CD4-positive, alpha-beta T cell treated with Interleukin-6 for 4 hours (primary cell): ENCODE data around the gene GNL3.

Experiments
- DNase-seq: peaks from one replicate; pipeline ENCODE4 v3.0.0-alpha.2; 2020; ENCODE audit warnings: mixed read lengths

The GNL3 gene

DNA sequence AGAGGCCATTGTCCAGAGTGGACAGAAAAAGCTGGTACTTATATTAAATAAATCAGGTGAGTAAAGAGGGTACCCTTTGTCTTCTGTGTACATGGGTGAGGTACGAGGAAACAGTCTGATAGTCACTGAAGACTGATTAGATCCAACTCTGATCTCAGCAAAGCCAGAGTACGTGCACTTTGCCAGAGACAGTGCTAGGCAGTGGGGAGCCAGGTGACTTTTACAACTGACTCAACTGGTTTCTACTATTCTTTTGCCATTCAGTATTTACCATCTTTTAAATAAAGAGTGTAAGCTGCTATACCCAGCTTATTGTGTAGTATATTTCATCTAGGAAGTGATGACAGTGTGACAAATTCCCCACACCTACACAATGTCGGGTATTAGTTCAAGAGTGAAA is 3.3 kb downstream of the GNL3 start:
- no peak for DNase-seq

DNA sequence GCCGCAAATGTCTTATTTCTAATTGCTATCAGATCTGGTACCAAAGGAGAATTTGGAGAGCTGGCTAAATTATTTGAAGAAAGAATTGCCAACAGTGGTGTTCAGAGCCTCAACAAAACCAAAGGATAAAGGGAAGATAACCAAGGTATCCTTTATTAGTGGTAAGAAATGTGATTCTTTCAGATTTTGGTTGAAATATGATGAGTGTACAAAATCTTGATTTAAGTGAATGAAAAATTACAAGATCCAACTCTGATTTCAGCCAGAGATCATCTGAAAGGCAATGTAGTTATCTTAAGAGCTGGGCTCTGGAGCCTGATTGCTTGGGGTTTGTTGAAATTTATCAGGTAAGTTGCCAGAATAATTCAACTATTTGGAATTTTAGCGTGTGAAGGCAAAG is 4.7 kb downstream of the GNL3 start:
- no peak for DNase-seq

DNA sequence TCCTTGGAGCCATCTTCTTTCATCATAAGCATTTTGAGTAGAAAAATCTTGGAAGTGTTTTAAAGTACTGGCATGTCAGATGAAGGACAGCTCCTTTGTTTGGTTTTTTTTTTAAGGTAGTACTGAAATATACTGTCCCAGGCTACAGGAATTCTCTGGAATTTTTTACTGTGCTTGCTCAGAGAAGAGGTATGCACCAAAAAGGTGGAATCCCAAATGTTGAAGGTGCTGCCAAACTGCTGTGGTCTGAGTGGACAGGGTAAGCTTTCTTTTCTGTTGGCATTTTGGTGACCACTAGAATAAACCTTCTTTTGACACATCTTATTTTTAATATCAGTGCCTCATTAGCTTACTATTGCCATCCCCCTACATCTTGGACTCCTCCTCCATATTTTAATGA is 7.2 kb downstream of the GNL3 start:
- no peak for DNase-seq

DNA sequence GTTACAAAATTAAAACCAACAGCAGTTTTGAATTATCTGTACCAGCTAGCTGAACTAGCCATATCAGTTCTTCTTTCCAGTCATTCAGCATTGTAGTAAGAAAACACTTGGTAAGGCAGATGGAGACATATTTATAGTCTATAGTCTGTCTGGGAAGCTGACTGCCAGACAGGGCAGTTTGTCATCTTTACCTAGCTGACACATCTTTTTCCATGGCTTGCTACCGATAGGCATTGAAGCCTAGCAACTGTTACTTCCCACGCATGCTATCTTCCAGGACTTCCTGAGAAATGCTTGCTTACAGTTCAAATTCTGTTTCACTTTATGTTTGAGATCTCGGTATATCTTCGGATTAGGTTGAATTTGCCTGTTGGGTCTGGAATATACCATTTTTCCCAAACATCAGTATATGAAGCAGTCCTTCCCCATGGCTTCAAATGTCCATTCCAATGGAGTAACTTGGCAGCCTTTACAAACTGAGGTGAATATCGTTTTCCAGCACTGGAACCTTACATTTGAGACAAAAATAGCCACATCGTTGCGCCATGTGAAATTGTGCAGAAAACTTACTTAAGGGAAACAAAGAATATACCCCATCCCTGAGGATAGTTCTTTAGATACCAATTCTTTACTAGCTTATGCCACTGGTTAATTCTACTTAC is 8.8 kb downstream of the GNL3 start:
- no peak for DNase-seq

DNA sequence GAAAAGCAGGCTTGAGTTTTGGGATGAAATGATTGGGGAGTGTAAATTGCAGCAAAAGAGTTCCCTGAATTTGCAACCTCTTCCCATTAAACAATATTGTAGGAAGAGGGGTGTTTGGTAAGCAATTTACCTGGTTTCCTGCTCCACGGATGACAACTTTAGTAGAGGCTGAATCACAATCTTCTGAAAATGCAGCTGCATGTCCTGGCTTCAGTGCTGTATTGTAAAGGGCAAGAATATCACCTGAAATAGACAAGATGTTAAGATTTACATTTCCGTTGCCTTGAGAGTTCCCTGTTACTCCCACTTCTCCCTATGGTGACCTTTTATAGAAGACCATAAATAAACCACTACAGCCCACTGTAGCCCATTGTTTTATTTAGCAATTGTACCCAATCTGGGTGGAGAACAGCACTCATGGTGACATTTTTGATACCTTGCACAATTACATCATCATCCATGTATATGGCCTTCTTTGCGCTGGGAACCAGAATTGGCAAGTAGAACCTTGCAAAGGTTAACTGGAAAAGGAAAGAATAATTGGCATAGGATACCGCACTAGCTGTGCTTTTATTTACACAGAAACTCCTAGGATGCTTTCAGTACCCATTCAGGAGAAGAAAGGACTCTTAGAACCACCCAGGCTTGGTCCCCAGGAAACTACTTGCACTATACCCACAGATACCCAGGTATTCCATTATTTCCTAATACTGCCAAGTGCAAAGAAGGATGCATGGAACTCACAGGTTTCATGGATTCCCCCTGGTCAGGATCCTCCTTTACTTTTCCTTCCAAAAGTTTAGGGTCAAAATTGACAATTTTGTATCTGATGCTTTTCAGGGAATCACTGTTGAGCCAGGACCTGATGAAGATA is 10.2 kb downstream of the GNL3 start:
- DNase-seq, result no peak

DNA sequence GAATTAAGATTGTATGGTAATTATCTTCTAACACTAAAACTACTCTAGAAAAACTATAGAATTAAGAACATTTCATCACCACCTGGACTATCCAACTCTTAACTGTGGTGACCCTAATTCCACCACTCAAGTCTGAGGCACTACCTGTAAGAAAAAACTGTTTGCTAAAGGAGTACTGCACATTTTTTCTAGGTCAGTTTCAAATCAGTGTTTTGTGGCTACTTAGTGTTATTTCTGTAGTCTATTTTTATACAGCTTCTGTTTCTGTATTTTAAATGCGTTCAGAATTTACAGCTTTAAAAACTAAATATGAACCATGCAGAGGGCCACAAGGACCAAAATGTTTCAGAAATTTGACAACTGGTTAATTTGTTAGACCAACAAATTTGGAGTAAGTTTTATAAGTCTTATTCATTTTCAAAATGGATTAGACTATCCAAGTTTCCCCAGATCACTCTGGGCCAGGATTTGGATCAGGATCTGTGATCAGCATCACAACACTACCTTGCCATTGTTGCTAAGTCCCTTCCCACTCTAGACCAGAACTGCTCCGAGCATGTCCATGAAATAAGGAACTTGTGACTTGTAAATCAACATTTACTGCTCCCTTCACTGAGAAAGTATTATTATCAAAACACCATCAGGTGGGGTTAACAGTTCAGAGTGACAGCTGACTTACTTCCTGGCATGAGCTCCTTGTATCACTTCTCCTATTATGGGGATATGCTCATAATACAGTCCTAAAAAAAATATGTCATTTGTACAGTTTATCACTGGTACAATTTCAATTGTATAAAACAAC is 11.2 kb downstream of the GNL3 start:
- DNase-seq, result no peak

DNA sequence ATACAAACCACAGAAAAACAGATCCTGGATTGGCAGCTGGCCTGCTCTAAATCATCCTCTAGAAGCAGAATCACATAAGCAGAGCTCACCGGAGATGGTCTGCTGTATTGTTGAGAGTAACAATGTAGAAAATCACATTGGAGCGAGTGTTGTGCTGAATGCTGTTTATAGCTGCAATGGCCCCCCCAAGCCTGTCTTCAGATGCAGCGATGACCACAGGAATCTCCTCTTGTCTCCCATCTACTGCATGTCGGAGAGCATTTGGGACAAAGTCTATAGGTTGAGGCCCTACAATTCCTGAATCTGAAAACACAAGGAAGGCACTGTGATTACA is 11.8 kb downstream of the GNL3 start:
- no peak for DNase-seq

DNA sequence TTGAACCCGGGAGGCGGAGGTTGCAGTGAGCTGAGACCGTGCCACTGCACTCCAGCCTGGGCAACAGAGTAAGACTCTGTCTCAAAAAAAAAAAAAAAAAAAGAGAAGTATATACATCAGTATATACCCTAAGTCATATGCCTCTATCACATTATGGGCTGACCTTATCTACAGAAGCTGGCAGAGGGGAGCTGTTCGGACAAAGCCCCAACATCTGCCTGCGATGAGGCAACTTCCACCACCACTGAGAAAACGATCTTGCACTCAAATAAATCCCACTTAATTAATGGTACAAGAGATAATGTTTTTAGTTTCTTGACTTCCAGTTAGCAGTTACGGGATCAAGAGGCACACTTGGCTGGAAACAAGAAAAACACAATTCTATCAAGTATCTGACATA is 17.5 kb downstream of the GNL3 start:
- no peak for DNase-seq

DNA sequence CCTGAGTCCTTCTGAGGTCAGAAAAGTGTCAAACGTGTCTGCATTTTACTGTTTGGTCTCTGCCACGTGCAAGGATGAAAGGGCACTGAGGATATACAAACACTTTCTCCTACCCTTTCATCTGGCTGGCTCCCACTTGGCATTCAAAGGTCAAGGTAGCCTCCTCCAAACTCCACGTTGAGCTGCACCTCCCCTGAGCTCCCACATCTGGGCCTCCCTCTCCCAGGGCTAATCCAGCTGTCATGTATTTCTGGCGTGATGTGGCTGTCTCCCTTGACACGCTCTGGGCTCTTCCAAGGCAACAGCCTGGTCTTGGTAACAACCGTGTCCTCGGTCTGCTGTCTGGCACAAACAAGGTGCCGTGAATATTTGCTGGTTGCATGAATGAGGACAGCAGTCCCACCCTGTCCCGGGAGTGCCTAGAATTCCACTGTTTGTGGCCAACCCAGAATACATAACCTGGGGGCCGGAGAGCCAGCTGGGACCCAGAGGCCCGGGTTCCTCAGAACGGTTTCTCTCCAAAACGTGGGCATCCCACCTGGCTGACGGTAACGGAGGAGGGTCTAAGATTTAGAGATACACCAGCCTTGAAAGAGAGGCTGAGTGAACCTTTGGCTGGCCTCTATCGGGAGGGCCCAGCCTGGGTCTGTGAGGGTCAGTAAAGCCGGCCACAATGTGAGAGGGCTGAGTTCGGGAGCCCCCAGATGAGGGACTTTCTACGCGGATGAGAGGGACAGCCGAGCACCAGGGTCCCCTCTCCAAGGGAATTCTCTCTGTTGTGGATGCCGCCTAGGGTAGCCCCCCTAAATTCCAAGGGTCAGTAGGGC is 19.0 kb downstream of the GNL3 start:
- no peak for DNase-seq

DNA sequence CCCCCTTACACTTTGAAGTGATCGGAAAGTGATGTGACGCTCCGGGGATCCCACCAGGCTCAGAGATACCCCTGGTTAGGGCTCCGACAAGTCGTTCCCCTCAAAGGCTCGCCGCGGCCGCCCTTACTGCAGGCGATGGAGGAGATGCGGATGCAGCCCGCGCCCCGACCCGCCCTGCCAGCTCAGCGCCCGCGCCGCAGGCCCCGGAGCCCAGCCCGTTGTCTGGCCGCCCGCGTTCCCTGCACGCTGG is 19.5 kb downstream of the GNL3 start:
- DNase-seq, result no peak

DNA sequence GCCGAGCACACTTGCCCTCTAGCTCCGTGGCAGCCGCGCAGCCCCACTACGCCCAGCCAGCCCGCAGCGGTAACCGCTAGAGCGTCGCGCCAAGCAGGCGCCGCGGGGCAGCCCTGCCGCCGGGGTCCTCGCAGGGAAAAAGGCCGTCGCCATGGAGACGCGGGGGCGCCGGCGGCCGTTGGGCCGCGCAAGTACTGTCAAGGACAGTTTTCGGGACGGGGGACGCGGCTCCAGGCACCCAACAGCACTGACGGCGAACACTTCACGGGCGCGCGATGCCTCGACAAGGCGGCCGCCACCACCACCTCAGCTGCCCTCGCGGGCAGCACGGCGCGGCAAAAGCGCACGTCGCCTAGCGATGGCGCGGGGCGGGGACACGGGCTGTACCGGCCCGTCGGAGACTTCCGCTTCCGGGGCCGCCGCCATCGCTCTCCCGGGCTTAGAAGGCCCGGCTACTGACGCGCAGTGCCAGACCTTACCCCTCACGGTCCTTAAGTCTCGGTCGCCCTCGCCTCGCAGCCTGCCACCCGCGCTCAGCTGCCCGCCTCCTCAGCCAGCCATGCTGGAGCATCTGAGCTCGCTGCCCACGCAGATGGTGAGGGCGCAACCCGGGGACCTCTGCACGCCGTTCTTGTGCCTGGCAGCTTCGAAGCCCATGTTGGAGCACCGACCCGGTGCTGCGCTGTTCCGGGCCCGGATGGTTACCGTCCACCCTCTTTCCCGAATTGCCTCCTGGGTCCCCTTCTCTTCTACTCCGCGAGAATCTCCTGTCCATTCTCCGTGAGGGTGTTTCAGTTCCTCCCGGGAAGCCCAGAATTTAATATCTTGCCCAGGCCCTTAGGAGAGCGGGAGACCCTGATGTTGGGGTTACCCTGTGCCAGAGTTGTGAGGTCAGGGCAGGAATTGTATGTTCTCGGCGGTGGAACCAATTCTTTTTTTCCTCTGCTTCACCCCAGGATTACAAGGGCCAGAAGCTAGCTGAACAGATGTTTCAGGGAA is 20.2 kb downstream of the GNL3 start, which contains the start of the genes GLT8D1 and SPCS1:
TSS of gene GLT8D1 (minus strand) at position 104 of the 999 bp plus-strand sequence. CDS start 5,331 bp downstream, outside the sequence.
TSS of gene SPCS1 (plus strand) at position 419 of the 999 bp plus-strand sequence. CDS start at position 560, 141 bp downstream.
- peak; percentile 88 for DNase-seq

DNA sequence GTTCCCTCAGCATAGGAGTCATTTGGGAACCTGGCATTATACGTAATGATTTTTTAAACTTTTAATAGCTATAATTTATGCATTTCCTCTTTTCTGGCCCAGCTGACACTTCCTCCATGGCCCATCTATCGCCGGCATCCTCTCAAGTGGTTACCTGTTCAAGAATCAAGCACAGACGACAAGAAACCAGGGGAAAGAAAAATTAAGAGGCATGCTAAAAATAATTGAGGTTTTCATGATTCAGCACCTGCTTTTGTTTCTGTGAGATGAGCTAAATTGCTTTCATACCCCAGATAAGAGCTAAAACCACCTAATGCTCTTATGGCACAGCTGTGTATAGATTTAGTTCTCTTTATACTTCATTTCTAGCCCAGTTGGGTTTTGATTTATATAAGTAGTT is 21.8 kb downstream of the GNL3 start:
- no peak for DNase-seq

DNA sequence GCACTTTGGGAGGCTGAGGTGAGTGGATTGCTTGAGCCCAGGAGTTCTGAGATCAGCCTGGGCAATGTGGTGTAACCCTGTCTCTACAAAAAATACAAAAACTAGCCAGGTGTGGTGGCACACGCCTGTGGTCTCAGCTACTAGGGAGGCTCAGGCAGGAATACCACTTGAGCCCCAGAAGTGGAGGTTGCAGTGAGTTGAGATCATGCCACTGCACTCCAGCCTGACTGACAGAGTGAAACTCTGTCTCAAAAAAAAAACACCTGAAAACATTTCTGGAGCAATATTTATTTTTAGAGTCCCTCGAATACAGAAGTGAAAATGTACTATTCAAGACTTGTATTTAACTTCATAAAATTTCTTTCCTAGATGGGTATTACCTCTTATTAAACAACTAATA is 24.7 kb downstream of the GNL3 start:
- DNase-seq, result no peak

DNA sequence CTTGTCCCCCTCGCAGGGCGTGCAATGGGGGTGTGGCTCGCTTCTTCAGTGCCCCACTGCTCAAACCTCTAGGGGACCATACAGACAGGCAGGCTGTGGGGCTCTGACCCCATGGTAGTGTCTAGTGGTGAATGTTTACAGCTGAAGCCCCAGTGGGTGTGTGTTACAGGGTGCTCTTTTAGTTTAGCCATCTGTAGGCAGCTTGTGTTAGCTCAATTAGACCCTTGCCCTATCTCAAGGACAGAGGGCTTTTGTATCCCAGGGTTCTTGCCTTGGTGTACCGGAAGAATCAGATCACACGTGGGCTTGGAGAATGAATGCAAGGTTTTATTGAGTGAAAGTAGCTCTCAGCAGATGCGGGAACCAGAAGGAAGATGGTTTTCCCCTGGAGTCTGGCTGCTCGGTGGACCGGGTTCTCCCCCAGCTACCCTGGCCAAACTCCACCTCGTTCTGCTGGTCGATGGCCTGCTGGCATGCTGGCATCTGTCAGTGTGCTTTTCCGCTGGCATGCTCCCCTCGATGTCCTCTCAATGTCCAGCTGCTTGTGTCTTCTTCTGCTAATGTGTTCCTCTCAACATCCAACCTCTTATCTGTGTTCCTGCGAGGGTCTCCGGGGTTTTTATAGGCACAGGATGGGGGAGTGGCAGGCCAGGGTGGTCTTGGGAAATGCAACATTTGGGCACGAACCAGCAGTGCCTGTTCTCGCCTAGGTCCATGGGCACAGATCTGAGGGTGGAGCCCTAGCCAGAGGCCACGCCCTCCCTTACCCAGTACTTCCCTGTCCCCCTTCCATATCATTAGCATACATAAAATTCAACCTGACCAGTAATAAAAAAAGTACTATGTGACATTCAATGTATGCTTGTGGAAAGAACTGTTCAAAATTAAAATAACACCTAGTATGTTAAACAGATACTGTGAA is 26.7 kb downstream of the GNL3 start:
- no peak for DNase-seq

DNA sequence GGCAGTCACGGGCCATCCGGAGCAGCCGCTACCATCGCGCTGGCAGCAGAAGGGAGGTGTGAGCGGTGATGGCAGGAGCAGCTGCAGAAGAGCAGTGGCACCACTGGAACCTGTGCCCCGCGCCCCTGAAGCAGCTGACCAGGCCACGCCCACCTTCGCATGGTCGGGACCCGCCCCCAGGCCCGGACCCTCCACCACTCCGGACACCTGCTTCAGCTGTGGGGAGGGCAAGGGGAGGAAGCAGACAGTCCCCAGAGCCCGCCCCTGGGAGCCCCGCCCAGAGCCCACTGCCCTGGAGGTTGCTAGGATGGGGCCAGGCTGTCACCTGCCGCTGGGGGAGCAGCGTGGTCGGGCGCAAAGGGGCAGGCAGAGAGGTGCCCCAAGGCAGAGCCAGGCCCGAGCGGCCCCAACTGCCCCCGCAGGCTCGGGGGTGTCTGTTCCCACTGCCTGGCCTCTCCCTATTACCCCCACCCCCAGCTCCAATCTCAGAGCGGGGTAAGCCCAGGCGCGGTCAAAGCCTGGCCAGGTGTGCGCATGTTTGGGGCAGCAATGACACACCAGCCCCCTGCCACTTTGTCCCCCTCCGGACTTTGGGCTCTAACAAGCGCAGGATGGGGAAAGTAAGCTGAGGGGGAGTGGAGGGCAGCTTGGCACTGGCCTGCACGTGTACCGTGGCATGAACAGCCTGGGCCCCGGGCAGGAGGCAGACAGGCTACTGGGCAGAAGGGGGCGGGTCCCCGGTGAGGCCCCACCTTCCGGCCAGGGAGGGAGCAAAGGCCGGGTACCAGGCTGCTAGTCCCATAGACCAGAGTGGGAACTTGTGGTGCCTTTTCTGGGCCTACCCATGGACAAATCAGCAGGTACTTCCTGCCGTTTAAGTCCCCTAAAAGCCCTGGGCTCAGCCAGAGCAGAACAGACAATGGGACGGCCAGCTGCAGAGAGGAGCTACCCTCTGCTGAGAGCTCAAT is 28.8 kb downstream of the GNL3 start:
- no peak for DNase-seq

DNA sequence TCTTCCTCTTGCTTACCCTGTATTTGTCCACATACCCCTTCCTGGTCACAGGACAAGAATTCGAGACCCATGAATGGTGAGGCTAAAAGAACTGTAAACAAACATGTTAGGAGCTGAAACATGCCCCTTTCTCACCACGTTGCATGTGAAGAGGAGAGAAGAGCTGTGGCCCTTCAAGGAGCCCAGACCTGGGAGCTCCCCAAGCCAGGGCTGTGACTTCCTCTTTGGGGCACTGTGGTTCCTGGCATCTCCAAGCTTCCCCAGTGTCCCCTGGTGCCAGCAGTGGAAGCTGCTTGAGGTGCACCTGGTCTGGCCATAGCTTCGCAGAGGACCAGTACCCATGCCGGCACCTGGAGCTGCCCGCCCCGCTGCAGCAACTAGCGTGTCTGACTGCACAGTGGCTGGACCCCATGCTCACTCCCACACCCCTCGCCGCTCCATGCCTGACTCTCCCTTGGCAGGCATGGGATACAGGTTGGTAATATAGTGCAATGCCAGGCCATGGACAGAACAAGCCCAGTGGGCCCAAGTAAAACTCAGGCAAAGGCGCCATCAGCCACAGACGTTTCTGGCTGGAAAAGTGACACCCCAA is 30.0 kb downstream of the GNL3 start:
- no peak for DNase-seq

DNA sequence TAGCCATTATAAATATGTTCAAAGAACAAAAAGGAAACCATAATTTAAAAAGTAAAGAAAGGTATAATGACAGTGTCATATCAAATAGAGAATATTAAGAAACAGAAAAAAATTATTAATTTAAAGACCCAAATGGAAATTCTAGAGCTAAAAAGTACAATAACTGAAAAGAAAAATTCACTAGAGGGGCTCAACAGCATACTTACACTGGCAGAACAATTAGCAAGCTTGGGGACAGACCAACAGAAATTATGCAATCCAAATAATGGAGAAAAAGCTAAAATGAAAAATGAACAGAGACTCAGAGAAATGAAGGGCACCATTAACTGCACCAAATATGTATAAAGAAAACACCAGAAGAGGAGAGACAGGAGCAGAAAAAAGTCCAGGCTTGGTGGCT is 33.8 kb downstream of the GNL3 start:
- no peak for DNase-seq

DNA sequence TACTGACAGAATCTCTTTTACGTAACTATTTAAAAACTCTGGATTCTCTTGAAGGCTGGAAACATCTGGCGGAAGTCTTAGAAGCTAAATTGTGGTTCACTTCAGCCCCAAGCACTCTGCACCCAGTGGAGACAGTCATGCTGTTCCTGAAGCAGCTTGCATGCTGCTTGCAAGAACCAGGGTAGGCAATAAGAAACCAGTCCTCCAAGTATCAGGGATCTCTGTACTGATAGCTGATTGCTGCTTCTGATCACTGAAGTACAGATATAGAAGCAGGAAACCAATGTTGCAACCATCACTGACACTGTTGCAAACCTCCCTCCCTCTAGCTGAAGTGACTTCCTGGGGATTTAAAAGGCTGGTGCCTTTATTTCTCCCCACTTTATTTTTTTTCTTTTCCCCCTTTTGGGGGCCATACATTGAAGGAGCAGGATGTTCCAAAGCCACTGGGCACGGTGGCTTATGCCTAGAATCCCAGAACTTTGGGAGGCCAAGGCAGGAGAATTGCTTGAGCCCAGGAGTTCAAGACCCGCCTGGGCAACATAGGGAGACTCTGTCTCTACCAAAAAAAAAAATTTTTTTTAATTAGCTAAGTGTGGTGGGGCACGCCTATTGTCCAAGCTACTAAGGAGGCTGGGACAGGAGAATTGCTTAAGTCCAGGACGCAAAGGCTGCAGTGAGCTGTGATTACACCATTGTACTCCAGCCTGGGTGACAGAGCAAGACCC is 35.3 kb downstream of the GNL3 start:
- DNase-seq, result peak; percentile 42
